NOMO-1 treated with dmso at 0.1 percent for 144 hours (cell line): ENCODE measurements around the gene RBM3.

ENCODE experiments used
- DNase-seq: peaks from one replicate; lab custom pipeline; 2025; ENCODE audit not compliant: unreplicated experiment; lab: John Stamatoyannopoulos, UW

Gene RBM3

DNA sequence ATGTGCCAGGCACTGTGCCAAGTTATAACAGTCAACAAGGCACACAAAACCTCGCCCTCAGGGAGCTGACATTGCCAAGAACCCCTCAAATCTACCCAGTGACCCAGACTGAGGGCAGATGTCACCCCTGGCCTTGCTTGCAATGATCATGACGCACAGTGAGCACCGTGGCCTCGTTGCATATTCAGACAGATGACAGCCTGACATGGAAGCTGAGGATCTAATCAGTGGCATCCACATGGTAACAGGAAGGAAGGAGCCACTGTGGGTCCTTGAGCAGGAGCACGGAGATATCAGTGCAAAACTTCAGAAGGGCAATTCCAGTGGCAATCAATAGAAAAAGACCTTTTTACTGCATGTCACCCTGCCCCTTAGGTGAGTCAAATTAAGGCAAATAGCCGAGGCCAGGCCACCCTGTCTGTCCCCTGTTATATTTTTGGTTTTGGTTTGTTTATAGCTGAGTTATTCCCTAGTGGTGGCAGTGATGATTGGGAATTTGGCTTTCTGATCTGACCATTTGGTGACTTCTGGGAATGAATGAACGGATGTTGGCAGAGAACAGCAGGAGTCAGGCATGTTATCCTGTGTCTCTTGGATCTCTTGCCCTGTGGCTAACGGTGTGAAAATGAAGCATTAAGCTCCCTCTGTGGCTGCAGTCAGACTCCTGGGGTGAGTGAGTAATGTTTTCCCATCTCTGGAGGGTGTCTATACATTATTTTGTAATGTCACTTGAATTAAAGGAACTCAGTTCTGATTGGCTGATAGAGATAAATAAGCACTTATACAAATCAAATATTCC, 43.5 kb downstream of the RBM3 start:
- DNase-seq: no peak

DNA sequence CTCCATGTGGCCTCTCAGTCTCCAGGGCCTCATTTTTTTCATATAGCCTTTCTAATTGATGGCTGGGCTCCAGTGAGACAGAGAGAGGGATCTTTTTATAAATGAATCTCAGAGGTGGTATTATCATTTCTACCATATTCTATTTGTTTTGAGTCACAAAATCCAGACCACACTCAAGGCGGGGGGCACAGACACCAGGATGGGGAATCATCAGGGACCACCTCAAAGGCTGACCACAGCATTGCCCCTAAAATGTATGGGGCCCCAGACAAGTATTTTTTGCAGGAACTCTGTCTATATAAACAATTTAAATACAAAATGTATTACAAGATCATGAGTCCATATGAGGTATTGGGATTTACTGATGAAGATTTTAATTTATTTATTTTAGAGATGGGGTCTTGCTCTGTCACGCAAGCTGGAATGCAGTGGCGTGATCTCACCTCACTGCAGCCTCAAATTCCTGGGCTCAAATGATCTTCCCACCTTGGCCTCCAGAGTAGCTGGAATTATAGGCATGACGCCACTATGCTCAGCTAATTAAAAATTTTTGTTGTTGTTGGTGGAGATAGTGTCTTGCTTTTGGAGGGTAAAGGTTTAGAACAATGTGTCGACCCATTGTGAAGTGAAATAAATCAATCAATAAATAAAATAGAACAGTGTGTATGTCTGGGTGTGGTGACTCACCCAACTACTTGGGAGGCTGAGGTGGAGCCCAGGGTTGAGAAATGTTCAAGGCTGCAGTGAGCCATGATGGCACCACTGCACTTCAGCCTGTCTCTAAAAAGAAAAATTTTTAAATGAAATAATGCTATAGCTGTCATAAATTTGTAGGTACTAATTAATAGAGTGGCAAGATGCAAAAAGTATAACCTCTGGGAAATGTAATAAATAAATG, 52.4 kb downstream of the RBM3 start:
- DNase-seq: no peak
